Endodermal cell (in vitro differentiated cells): ENCODE results near the gene ZNF292. TPM values are rescaled to one million over a fixed set of nuclear protein-coding genes. Genes with fewer than 3 reads are reported as not detected.
A peak's percentile ranks its signal among the peaks of the same experiment; 100 is the strongest.

ENCODE experiments used
- DNase-seq: peaks from one replicate; pipeline ENCODE4 v3.0.0-alpha.2; 2017
- H3K27ac ChIP-seq: 2 replicates; pipeline ENCODE4 v1.5.1; 2013; ENCODE audit warnings: mild to moderate bottlenecking, low read depth, low read length, moderate library complexity
- H3K27me3 ChIP-seq: 2 replicates; pipeline ENCODE4 v1.6.1; 2013; ENCODE audit warnings: mild to moderate bottlenecking, low read length, moderate library complexity; ENCODE audit not compliant: insufficient read depth, control insufficient read depth, poor library complexity, severe bottlenecking
- H3K36me3 ChIP-seq: 2 replicates; pipeline ENCODE4 v1.7.0; 2013; ENCODE audit warnings: mild to moderate bottlenecking, low read length, moderate library complexity; ENCODE audit not compliant: control insufficient read depth, insufficient read depth
- H3K4me1 ChIP-seq: one replicate; pipeline ENCODE4 v1.7.0; 2013; ENCODE audit warnings: low read length; ENCODE audit not compliant: control insufficient read depth, insufficient read depth
- H3K4me3 ChIP-seq: 2 replicates; pipeline ENCODE4 v1.5.1; 2013; ENCODE audit warnings: mild to moderate bottlenecking, low read length, moderate library complexity
- H3K9ac ChIP-seq: 2 replicates; pipeline ENCODE4 v1.6.1; 2013; ENCODE audit warnings: mild to moderate bottlenecking, low read length, moderate library complexity; ENCODE audit not compliant: poor library complexity, severe bottlenecking; ENCODE audit errors: extremely low read depth
- H3K9me3 ChIP-seq: 2 replicates; pipeline ENCODE4 v1.6.1; 2013; ENCODE audit warnings: mild to moderate bottlenecking, low read length, moderate library complexity; ENCODE audit not compliant: control insufficient read depth
- H3K27ac Mint-ChIP-seq: 2 replicates; pipeline ENCODE4 v1.8.0; 2020; ENCODE audit warnings: mixed read lengths
- H3K27me3 Mint-ChIP-seq: 2 replicates; pipeline ENCODE4 v1.8.0; 2021; ENCODE audit warnings: mild to moderate bottlenecking, mixed read lengths; ENCODE audit not compliant: insufficient read depth
- H3K36me3 Mint-ChIP-seq: 2 replicates; pipeline ENCODE4 v1.8.0; 2020; ENCODE audit warnings: low read depth, mixed read lengths
- H3K4me1 Mint-ChIP-seq: 2 replicates; pipeline ENCODE4 v1.8.0; 2020; ENCODE audit warnings: mixed read lengths
- H3K4me3 Mint-ChIP-seq: 2 replicates; pipeline ENCODE4 v1.8.0; 2020; ENCODE audit warnings: mild to moderate bottlenecking, moderate library complexity, mixed read lengths
- H3K9me3 Mint-ChIP-seq: 2 replicates; pipeline ENCODE4 v1.8.0; 2020; ENCODE audit warnings: mild to moderate bottlenecking, mixed read lengths
- WGBS, 2 experiments: methylation state at CpG; one replicate each; pipeline versions ENCODE4 v1.1.5 to v1.1.7; 2013; ENCODE audit warnings: missing lambda C conversion rate in 2 of 2, mixed read lengths in 1 of 2; ENCODE audit not compliant: insufficient coverage in 1 of 2, insufficient read length in 1 of 2; 5-methylcytosine and 5-hydroxymethylcytosine counted together
- total RNA-seq, 2 donors: library from RNA; stranded (reverse); fragmentation: NEBNext Ultra II Directional in 1 of 2; extraction: Animal tissue kit (Norgen Biotek cat#: 25700) in 1 of 2; gene quantifications; 2 replicates in 1 of 2; 3 replicates in 1 of 2; pipeline ENCODE4 v1.2.1, GENCODE V29; 2021
- TF ChIP-seq, protein P1 (sequence below): fragments of 200-600 bp; sonication (generic); conservative IDR thresholded peaks from 2 replicates; pipeline ENCODE4 v1.5.0; 2021; ENCODE audit warnings: antibody characterized with exemption, mild to moderate bottlenecking

Gene ZNF292
- total RNA-seq, 2 donors from 2014 or later, result 45.9 to 50.2 TPM

- Histone ChIP-seq H3K27ac (no peak overlapping the region), H3K4me3 (no peak overlapping the region), H3K4me1 (no peaks in the 10 kb centered on the region), H3K9me3 (no peaks in the 10 kb centered on the region), H3K36me3 (no peaks in the 10 kb centered on the region), H3K9ac (no peak overlapping the region), H3K27me3 (no peaks in the 10 kb centered on the region)
- Mint-ChIP-seq H3K4me3 (no peak overlapping the region), H3K9me3 (peaks cover 7% of the 10 kb centered on the region), H3K27ac (no peak overlapping the region), H3K4me1 (peaks cover under 1% of the 10 kb centered on the region), H3K27me3 (peaks cover 41% of the 10 kb centered on the region), H3K36me3 (no peaks in the 10 kb centered on the region)
- WGBS, 2 experiments, result 71 to 90% methylated on average over 3 of the region's 3 CpGs
- no peak for DNase-seq
- TF ChIP-seq, protein P1, sequence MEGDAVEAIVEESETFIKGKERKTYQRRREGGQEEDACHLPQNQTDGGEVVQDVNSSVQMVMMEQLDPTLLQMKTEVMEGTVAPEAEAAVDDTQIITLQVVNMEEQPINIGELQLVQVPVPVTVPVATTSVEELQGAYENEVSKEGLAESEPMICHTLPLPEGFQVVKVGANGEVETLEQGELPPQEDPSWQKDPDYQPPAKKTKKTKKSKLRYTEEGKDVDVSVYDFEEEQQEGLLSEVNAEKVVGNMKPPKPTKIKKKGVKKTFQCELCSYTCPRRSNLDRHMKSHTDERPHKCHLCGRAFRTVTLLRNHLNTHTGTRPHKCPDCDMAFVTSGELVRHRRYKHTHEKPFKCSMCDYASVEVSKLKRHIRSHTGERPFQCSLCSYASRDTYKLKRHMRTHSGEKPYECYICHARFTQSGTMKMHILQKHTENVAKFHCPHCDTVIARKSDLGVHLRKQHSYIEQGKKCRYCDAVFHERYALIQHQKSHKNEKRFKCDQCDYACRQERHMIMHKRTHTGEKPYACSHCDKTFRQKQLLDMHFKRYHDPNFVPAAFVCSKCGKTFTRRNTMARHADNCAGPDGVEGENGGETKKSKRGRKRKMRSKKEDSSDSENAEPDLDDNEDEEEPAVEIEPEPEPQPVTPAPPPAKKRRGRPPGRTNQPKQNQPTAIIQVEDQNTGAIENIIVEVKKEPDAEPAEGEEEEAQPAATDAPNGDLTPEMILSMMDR, result no peak
These were observed 9.0 kb upstream of the ZNF292 start for GRCh38 chr6:87146363-87146762.

- TF ChIP-seq, protein P1, result no peak
These were observed 5.0 kb upstream of the ZNF292 start for GRCh38 chr6:87150406-87150805.

GRCh38 chr6:87151471-87151780 lies 3.9 kb upstream of the ZNF292 start:
- Mint-ChIP-seq H3K9me3 (no peaks in the 10 kb centered on the region), H3K27me3 (peaks cover 32% of the 10 kb centered on the region), H3K27ac (no peak overlapping the region), H3K4me1 (peaks cover 13% of the 10 kb centered on the region), H3K4me3 (peak overlapping the region; percentile 66), H3K36me3 (no peaks in the 10 kb centered on the region)
- WGBS, 2 experiments, result 71% methylated on average over 4 of the region's 4 CpGs; no CpG with 5 or more reads in 1 of the 2 experiments
- TF ChIP-seq, protein P1, result no peak
- Histone ChIP-seq H3K4me1 (no peaks in the 10 kb centered on the region), H3K27ac (peak overlapping the region; percentile 76), H3K4me3 (peak overlapping the region; percentile 41), H3K9me3 (no peaks in the 10 kb centered on the region), H3K36me3 (peaks cover under 1% of the 10 kb centered on the region), H3K9ac (no peak overlapping the region), H3K27me3 (peaks cover 5% of the 10 kb centered on the region)
- DNase-seq, result no peak

More at GRCh38 chr6:87150406-87150805, 5.0 kb upstream of the ZNF292 start:
- no peaks in the 10 kb centered on the region for H3K36me3 Mint-ChIP-seq
- H3K9me3 ChIP-seq, result no peaks in the 10 kb centered on the region
- H3K27ac Mint-ChIP-seq, result no peak overlapping the region
- peaks cover 13% of the 10 kb centered on the region for H3K4me1 Mint-ChIP-seq
- no peaks in the 10 kb centered on the region for H3K4me1 ChIP-seq
- no peak overlapping the region for H3K27ac ChIP-seq
- no peaks in the 10 kb centered on the region for H3K9me3 Mint-ChIP-seq
- no peak overlapping the region for H3K4me3 ChIP-seq
- H3K27me3 Mint-ChIP-seq, result peaks cover 39% of the 10 kb centered on the region
- DNase-seq, result no peak
- H3K9ac ChIP-seq, result no peak overlapping the region
- no peaks in the 10 kb centered on the region for H3K36me3 ChIP-seq
- H3K4me3 Mint-ChIP-seq, result no peak overlapping the region
- peaks cover 5% of the 10 kb centered on the region for H3K27me3 ChIP-seq
